22Rv1 (cell line): ENCODE data around the gene MRPL27.

ENCODE experiments used
- H3K27ac ChIP-seq: fragments of 450-650 bp; 2 replicates; pipeline ENCODE4 v1.5.1; 2017
- ZFX ChIP-seq: fragments of 450-650 bp; IDR thresholded peaks from 2 replicates; pipeline ENCODE4 v1.6.1; 2017; ENCODE audit warnings: antibody characterized with exemption, borderline replicate concordance
- TF ChIP-seq, protein P1 (sequence below): fragments of 450-650 bp; IDR thresholded peaks from 2 replicates; pipeline ENCODE4 v1.5.1; 2017; ENCODE audit warnings: mild to moderate bottlenecking

The MRPL27 gene

DNA sequence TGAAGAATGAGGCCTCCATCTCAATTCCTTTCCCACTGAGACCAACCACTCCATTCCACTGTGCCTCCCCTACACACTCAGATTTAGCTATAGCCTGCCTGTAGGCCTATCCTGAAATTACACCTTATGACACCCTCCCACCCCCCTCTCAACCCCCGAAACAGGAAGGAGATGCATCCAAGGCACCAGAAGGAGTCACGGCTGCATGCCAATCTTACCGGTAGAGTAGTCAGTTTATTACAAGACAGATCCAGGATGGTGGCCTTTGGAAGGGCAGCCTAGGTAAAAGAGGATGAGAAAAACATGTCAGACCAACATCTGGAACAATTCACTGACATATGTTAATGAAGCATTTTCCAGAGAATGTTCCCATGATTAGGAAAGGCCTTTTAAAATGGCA, 21.7 kb upstream of the MRPL27 start:
- TF ChIP-seq, protein P1, sequence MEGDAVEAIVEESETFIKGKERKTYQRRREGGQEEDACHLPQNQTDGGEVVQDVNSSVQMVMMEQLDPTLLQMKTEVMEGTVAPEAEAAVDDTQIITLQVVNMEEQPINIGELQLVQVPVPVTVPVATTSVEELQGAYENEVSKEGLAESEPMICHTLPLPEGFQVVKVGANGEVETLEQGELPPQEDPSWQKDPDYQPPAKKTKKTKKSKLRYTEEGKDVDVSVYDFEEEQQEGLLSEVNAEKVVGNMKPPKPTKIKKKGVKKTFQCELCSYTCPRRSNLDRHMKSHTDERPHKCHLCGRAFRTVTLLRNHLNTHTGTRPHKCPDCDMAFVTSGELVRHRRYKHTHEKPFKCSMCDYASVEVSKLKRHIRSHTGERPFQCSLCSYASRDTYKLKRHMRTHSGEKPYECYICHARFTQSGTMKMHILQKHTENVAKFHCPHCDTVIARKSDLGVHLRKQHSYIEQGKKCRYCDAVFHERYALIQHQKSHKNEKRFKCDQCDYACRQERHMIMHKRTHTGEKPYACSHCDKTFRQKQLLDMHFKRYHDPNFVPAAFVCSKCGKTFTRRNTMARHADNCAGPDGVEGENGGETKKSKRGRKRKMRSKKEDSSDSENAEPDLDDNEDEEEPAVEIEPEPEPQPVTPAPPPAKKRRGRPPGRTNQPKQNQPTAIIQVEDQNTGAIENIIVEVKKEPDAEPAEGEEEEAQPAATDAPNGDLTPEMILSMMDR, result no peak
- no peak overlapping the region for H3K27ac ChIP-seq

DNA sequence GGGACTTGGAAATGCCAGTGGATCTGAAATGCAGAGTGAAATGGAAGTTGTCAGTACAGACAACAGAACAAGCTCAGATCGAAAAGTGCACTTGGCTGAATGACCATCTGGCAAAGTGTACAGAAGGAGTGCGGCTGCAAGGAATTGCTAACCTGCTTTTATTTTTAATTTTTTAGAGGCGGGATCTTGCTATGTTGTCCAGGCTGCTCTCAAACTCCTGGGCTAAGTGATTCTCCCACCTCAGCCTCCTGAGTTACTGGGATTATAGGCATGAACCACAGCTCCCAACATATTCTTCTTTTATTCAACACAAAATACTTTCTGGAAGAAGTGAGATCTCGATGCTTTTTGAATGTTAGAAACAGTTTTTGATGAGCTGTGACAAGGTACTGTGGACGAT, 20.7 kb upstream of the MRPL27 start:
- H3K27ac ChIP-seq, result no peak overlapping the region

GRCh38 chr17:50392621-50393020, 19.6 kb upstream of the MRPL27 start:
- no peak for TF ChIP-seq ZFX
- TF ChIP-seq, protein P1, result no peak
- no peak overlapping the region for H3K27ac ChIP-seq

More for the DNA sequence above, 20.7 kb upstream of the MRPL27 start:
- no peak for TF ChIP-seq ZFX
- TF ChIP-seq, protein P1, result no peak

DNA sequence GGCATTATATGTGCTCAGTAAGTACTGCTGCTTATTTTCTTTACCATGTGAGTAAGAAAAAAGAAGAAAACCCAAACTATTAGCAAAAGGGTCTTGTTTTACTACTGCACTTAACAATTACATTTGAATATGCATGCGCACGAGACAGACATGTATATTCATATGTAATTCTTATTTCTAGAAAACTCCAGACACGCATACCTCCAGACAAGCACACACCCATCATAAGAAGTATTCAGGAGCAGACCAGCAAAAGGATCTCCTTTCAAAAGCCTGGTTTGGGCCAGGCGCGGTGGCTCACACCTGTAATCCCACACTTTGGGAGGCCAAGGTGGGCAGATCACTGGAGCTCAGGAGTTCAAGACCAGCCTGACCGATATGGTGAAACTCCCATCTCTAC, 16.6 kb upstream of the MRPL27 start:
- TF ChIP-seq, protein P1, result no peak
- no peak for TF ChIP-seq ZFX

DNA sequence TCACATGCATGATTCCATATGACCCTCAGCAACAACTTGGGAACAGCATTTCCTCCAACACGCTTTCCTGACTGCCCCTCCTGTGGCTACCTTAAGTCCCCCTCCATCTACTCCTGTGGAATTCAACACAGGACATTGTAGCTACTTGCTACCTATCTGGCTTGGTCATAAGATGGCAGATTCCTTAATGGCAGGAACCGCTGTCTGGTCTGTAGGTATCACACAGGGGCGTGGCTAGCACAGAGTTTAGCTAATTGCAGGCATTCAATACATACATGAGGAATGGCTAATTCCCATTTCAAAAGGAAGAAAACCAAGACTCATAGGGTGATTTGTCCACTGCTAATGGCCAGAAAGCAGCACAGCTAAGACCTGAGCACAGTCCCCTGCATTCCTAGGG, 15.7 kb upstream of the MRPL27 start:
- H3K27ac ChIP-seq, result no peak overlapping the region
- no peak for TF ChIP-seq ZFX
- TF ChIP-seq, protein P1, result no peak

More for the DNA sequence above, 16.6 kb upstream of the MRPL27 start:
- no peak overlapping the region for H3K27ac ChIP-seq

- no peak overlapping the region for H3K27ac ChIP-seq
- TF ChIP-seq, protein P1, result no peak
- no peak for TF ChIP-seq ZFX
These were observed 13.5 kb upstream of the MRPL27 start for GRCh38 chr17:50386510-50386909.

DNA sequence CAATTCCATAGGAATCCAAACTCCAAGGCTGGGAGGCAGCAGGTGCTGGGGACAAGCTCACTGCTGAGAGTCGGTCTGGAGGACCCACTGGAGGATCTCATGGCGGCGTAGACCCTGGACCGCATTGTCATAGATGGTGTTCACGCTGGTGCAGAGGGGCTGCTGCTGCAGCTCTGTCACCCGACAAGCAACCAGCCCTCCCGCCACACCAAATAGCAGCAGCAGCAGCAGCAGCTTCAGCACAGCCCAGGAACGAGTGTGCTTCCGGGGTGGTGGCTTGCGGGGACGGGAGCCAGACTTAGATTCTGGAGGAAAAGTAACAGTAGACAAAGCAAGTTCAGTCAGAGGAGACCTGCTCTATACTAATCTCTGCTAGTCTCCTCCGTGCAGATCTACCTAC, 9.9 kb upstream of the MRPL27 start:
- TF ChIP-seq ZFX, result no peak
- TF ChIP-seq, protein P1, result no peak
- no peak overlapping the region for H3K27ac ChIP-seq
